Right lobe of liver (tissue), 4 donors: Measurements from ENCODE around the gene GPATCH4.

ENCODE experiments used
- POLR2A ChIP-seq: fragments of 450-650 bp; IDR thresholded peaks from one replicate; pipeline ENCODE4 v1.6.1; 2017; ENCODE audit warnings: antibody characterized with exemption, mild to moderate bottlenecking
- TF ChIP-seq, protein P1 (sequence below), 4 donors: fragments of 200-600 bp in 3 of 4; fragments of 450-650 bp in 1 of 4; IDR thresholded peaks; one replicate each; pipeline versions ENCODE4 v1.5.1 to v1.8.0; 2016 to 2022; ENCODE audit warnings: antibody characterized with exemption in 4 of 4, mild to moderate bottlenecking in 2 of 4
- donor health status: DM: no; HTN: no; CAD: no.
- donor health status: DM: no; HTN: no; CAD: no.
- donor health status: DM: no; HTN: yes; CAD: no.

DNA sequence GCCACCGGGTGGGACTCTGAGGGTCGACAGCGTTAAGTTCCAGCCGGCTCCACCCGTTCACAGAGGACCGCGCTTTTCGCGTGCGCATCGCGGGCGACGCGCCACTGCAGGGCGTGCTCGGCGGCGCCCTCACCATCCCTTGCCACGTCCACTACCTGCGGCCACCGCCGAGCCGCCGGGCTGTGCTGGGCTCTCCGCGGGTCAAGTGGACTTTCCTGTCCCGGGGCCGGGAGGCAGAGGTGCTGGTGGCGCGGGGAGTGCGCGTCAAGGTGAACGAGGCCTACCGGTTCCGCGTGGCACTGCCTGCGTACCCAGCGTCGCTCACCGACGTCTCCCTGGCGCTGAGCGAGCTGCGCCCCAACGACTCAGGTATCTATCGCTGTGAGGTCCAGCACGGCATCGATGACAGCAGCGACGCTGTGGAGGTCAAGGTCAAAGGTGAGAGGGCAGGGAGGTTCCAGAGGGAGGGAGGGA, 45.5 kb upstream of the GPATCH4 start:
- no peak for TF ChIP-seq POLR2A
- TF ChIP-seq, protein P1, sequence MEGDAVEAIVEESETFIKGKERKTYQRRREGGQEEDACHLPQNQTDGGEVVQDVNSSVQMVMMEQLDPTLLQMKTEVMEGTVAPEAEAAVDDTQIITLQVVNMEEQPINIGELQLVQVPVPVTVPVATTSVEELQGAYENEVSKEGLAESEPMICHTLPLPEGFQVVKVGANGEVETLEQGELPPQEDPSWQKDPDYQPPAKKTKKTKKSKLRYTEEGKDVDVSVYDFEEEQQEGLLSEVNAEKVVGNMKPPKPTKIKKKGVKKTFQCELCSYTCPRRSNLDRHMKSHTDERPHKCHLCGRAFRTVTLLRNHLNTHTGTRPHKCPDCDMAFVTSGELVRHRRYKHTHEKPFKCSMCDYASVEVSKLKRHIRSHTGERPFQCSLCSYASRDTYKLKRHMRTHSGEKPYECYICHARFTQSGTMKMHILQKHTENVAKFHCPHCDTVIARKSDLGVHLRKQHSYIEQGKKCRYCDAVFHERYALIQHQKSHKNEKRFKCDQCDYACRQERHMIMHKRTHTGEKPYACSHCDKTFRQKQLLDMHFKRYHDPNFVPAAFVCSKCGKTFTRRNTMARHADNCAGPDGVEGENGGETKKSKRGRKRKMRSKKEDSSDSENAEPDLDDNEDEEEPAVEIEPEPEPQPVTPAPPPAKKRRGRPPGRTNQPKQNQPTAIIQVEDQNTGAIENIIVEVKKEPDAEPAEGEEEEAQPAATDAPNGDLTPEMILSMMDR (IDR thresholded peaks at IDR 0.05): no peak
